ENCODE data around the gene ANKRD33B. TPM values are rescaled to one million over a fixed set of nuclear protein-coding genes. Genes with fewer than 3 reads are reported as not detected.

ANKRD33B gene
- polyA plus RNA-seq, 1 donor (not counting 4 experiments of a cell fraction or from before 2014, with no cell fraction given), result 1.9 TPM

GRCh38 chr5:10542055-10542550 is 21.8 kb upstream of the ANKRD33B start:
- no peaks in the 10 kb centered on the region for H3K36me3 ChIP-seq (ENCODE audit: control insufficient read depth in 2 of 2, extremely low read depth in 1 of 2, insufficient read depth in 2 of 2, low read length in 2 of 2)
- no peak for TF ChIP-seq EZH2 (IDR thresholded peaks at IDR 0.05; ENCODE audit: low read length)
- TF ChIP-seq CTCF (optimal IDR thresholded peaks at IDR 0.05 in 1 of 3, IDR thresholded peaks at IDR 0.05 in 1 of 3, conservative IDR thresholded peaks at IDR 0.05 in 1 of 3; ENCODE audit: extremely low read depth in 1 of 3, insufficient read depth in 2 of 3, low read length in 3 of 3), result no peak
- no peaks in the 10 kb centered on the region for H3K9me1 ChIP-seq (ENCODE audit: control insufficient read depth, extremely low read depth, insufficient read depth, low read length)
- no peak overlapping the region for H3K9ac ChIP-seq (ENCODE audit: control insufficient read depth, extremely low read depth, insufficient read depth, low read length)
- peaks cover 16% of the 10 kb centered on the region for H3K4me1 ChIP-seq (ENCODE audit: control insufficient read depth, extremely low read depth, insufficient read depth, low read length)
- dilution Hi-C loops (cut with MboI; ENCODE audit: extremely low pct_ligation_motif_present, low sequenced_read_pairs), result no loop called here
- peaks cover 7% of the 10 kb centered on the region for H3K27me3 ChIP-seq (ENCODE audit: control insufficient read depth, extremely low read depth, insufficient read depth, low read length)
- no peak overlapping the region for H3K4me3 ChIP-seq (ENCODE audit: control insufficient read depth in 2 of 3, extremely low read depth in 1 of 3, insufficient read depth in 2 of 3, low read depth in 1 of 3, low read length in 3 of 3)
- FAIRE-seq (no peak), DNase-seq (ENCODE audit: low read depth, low spot score) (no peak)
- H3K27ac ChIP-seq (ENCODE audit: control insufficient read depth, insufficient read depth, low read length), result no peak overlapping the region
- no peaks in the 10 kb centered on the region for H3K79me2 ChIP-seq (ENCODE audit: control insufficient read depth, insufficient read depth, low read length)
- H3K9me3 ChIP-seq (ENCODE audit: control insufficient read depth, low read depth, low read length), result no peaks in the 10 kb centered on the region
- H2AFZ ChIP-seq (ENCODE audit: control insufficient read depth, low read length), result no peak overlapping the region
- no peaks in the 10 kb centered on the region for H4K20me1 ChIP-seq (ENCODE audit: control insufficient read depth, extremely low read depth, insufficient read depth, low read length)
- no peak overlapping the region for H3K4me2 ChIP-seq (ENCODE audit: control insufficient read depth, extremely low read depth, insufficient read depth, low read depth, low read length)

- FAIRE-seq, result no peak
- dilution Hi-C loops (cut with MboI; ENCODE audit: extremely low pct_ligation_motif_present, low sequenced_read_pairs), result no loop called here
- no peak for DNase-seq (ENCODE audit: low read depth, low spot score)
Observed at GRCh38 chr5:10543585-10544040, 20.3 kb upstream of the ANKRD33B start.

More at GRCh38 chr5:10543585-10544040, 20.3 kb upstream of the ANKRD33B start:
- Histone ChIP-seq H3K4me3 (ENCODE audit: control insufficient read depth in 2 of 3, extremely low read depth in 1 of 3, insufficient read depth in 2 of 3, low read depth in 1 of 3, low read length in 3 of 3) (no peak overlapping the region), H3K4me1 (ENCODE audit: control insufficient read depth, extremely low read depth, insufficient read depth, low read length) (peaks cover 12% of the 10 kb centered on the region), H3K4me2 (ENCODE audit: control insufficient read depth, extremely low read depth, insufficient read depth, low read depth, low read length) (no peak overlapping the region), H3K9me3 (ENCODE audit: control insufficient read depth, low read depth, low read length) (peaks cover under 1% of the 10 kb centered on the region), H3K27ac (ENCODE audit: control insufficient read depth, insufficient read depth, low read length) (no peak overlapping the region), H3K36me3 (ENCODE audit: control insufficient read depth in 2 of 2, extremely low read depth in 1 of 2, insufficient read depth in 2 of 2, low read length in 2 of 2) (no peaks in the 10 kb centered on the region), H4K20me1 (ENCODE audit: control insufficient read depth, extremely low read depth, insufficient read depth, low read length) (no peaks in the 10 kb centered on the region), H3K9ac (ENCODE audit: control insufficient read depth, extremely low read depth, insufficient read depth, low read length) (no peak overlapping the region), H3K9me1 (ENCODE audit: control insufficient read depth, extremely low read depth, insufficient read depth, low read length) (no peaks in the 10 kb centered on the region), H3K27me3 (ENCODE audit: control insufficient read depth, extremely low read depth, insufficient read depth, low read length) (no peaks in the 10 kb centered on the region), H2AFZ (ENCODE audit: control insufficient read depth, low read length) (no peak overlapping the region), H3K79me2 (ENCODE audit: control insufficient read depth, insufficient read depth, low read length) (no peaks in the 10 kb centered on the region)
- TF ChIP-seq CTCF (optimal IDR thresholded peaks at IDR 0.05 in 1 of 3, IDR thresholded peaks at IDR 0.05 in 1 of 3, conservative IDR thresholded peaks at IDR 0.05 in 1 of 3; ENCODE audit: extremely low read depth in 1 of 3, insufficient read depth in 2 of 3, low read length in 3 of 3) (no peak), EZH2 (IDR thresholded peaks at IDR 0.05; ENCODE audit: low read length) (no peak)

Data from keratinocyte (primary cell).